Uterus (tissue), 2 donors: Measurements from ENCODE around the gene SAMMSON.

ENCODE experiments used
- CTCF ChIP-seq, 4 experiments: fragments of 200-600 bp in 2 of 4; fragments of 450-650 bp in 2 of 4; sonication (generic) in 2 of 4; IDR thresholded peaks; one replicate each; pipeline ENCODE4 v1.5.1; 2016 to 2019; ENCODE audit warnings: antibody characterized with exemption in 4 of 4, mild to moderate bottlenecking in 2 of 4, moderate library complexity in 1 of 4
- POLR2A ChIP-seq, 2 donors: fragments of 450-650 bp; IDR thresholded peaks; one replicate each; pipeline ENCODE4 v1.6.1; 2016; ENCODE audit warnings: antibody characterized with exemption in 2 of 2, mild to moderate bottlenecking in 1 of 2, moderate library complexity in 1 of 2

GRCh38 chr3:69959581-69959980 lies 40.0 kb upstream of the SAMMSON start:
- TF ChIP-seq CTCF (IDR thresholded peaks at IDR 0.05) (no peak), POLR2A (IDR thresholded peaks at IDR 0.05) (no peak)
